NCI-H2227 (cell line): ENCODE measurements around the gene ACP3.

Source experiments
- DNase-seq: peaks from one replicate; lab custom pipeline; 2025; ENCODE audit not compliant: unreplicated experiment; lab: John Stamatoyannopoulos, UW

The ACP3 gene

DNA sequence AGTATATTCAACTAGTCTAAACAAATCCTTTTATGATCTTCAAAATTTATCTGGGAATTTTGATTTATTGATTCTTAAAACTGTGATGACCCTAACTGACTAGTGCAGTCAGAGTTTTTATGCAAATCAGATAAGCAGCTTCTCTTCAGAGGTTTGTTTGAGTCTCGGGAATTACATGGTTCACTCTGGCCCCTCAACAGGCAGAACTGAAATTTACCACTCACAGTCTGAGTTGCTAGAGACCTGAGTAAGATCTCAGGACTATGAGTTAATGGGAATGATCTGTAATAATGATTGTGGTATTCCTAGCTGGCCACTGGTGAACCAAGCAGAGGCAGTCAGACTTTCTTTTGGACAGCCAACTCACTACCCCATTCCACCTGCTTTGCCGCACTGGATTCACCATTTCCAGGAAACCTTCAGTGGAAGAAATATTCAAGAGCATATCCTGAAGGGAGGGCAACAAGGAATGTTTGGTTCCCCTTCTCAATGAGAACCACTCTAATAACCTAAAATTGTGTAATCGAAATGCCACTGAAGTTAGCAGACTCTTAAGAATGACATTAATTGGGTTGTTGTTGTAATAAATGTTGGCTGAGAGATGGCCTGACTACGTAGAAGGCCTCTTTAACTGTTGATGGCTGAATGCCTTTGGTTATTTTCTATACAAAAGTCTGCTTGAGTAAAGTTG, 88.5 kb downstream of the ACP3 start:
- DNase-seq: no peak

DNA sequence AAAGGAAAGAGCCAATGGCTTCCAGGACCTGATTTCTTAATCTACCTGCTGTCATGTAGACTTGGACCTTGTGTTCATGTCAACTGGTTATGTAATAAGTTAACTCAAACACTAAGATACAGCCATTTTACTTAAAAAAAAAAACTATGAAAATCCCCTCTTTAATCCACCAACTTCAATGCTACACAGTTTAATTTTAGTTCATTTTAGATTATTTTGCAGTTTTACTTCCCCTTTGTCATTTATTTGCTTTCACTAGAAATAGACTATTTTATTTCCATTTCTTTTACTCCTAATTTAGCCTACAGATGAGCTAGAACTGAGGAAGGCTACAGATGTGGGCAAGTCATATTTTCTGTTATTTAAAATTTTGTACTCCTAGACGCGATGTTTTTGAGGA, 89.4 kb downstream of the ACP3 start:
- DNase-seq: no peak

DNA sequence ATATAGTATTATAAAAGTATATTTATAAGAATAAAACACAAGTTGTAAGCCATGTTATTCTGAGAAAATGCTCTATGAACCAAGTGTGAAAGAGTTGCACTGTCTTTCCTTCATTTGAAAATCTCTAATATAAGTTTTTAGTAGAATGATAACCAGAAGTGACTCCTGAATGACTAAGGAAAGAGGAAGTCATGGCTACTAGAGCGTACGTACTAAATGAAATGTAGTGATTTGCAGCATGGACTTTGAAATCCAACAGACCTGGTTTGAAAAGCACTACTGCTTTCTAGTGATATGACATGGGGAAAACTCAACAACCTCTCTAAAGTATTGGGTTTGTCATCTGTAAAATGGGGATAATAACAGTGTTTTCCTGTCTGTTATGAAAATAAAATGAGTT, 89.8 kb downstream of the ACP3 start:
- no peak for DNase-seq
